ENCODE measurements around the gene CACNA2D1. TPM values are rescaled to one million over a fixed set of nuclear protein-coding genes. Genes with fewer than 3 reads are reported as not detected.

Gene CACNA2D1
- total and polyA plus RNA-seq, 8 donors = 1.8 to 72.7 (median 5.7) TPM

- no peak for DNase-seq
- WGBS, 5 donors = 84 to 93% (median 87%) methylated on average over 1 of the region's 1 CpG
- Histone ChIP-seq H3K4me3 (no peak overlapping the region), H3K36me3 (no peaks in the 10 kb centered on the region), H3K27ac (no peak overlapping the region), H3K27me3 (no peaks in the 10 kb centered on the region), H3K9me3 (no peaks in the 10 kb centered on the region), H3K4me1 (peaks cover 0 to 5% (median 0%) of the 10 kb centered on the region in 4 donors)
- intact Hi-C loops (cut with DNase I; ENCODE audit: low total_unique reads) = no loop called here
- TF ChIP-seq, protein P1, sequence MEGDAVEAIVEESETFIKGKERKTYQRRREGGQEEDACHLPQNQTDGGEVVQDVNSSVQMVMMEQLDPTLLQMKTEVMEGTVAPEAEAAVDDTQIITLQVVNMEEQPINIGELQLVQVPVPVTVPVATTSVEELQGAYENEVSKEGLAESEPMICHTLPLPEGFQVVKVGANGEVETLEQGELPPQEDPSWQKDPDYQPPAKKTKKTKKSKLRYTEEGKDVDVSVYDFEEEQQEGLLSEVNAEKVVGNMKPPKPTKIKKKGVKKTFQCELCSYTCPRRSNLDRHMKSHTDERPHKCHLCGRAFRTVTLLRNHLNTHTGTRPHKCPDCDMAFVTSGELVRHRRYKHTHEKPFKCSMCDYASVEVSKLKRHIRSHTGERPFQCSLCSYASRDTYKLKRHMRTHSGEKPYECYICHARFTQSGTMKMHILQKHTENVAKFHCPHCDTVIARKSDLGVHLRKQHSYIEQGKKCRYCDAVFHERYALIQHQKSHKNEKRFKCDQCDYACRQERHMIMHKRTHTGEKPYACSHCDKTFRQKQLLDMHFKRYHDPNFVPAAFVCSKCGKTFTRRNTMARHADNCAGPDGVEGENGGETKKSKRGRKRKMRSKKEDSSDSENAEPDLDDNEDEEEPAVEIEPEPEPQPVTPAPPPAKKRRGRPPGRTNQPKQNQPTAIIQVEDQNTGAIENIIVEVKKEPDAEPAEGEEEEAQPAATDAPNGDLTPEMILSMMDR (IDR thresholded peaks at IDR 0.05) = no peak
- TF ChIP-seq EP300 (IDR thresholded peaks at IDR 0.05) (no peak), POLR2AphosphoS5 (IDR thresholded peaks at IDR 0.05) (no peak), POLR2A (IDR thresholded peaks at IDR 0.05) (no peak)
Measured at GRCh38 chr7:82417898-82418297, 25.7 kb downstream of the CACNA2D1 start.

- H3K27me3 ChIP-seq = no peaks in the 10 kb centered on the region
- TF ChIP-seq POLR2AphosphoS5 (IDR thresholded peaks at IDR 0.05) = no peak
- TF ChIP-seq EP300 (IDR thresholded peaks at IDR 0.05) = no peak
- TF ChIP-seq, protein P1 (IDR thresholded peaks at IDR 0.05) = no peak
- TF ChIP-seq POLR2A (IDR thresholded peaks at IDR 0.05) = no peak
- peaks cover 0 to 5% (median 0%) of the 10 kb centered on the region in 4 donors for H3K4me1 ChIP-seq
- no peaks in the 10 kb centered on the region for H3K9me3 ChIP-seq
- no peak for DNase-seq
- H3K36me3 ChIP-seq = no peaks in the 10 kb centered on the region
- whole genome bisulfite sequencing, 5 donors = 91 to 100% (median 100%) methylated on average over 1 of the region's 1 CpG
- no peak overlapping the region for H3K27ac ChIP-seq
- intact Hi-C loops (cut with DNase I; ENCODE audit: low total_unique reads) = no loop called here
- no peak overlapping the region for H3K4me3 ChIP-seq
Measured at GRCh38 chr7:82416402-82416801, 27.2 kb downstream of the CACNA2D1 start.

DNA sequence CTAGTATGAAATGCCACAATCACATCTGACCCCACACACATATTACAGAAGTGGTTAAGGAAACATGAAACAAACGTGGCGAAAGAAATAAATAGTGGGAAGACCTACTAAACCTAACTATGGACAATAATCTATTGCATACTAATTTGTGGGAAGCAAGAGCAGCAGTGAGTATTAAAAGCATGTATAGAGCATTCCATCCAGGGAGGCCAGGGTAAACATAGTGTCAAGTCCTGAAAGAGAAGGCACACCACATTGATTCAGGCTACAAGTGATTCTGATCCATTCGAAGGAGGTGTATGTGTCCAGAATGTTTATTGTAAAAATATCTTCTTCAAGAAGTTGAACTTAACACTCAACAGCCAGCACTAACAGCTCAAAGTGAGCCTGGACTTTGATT lies 29.2 kb downstream of the CACNA2D1 start:
- Histone ChIP-seq H3K36me3 (no peaks in the 10 kb centered on the region), H3K4me1 (no peaks in the 10 kb centered on the region), H3K4me3 (no peak overlapping the region), H3K27me3 (no peaks in the 10 kb centered on the region), H3K9me3 (no peaks in the 10 kb centered on the region), H3K27ac (no peak overlapping the region)
- DNase-seq = no peak
- intact Hi-C loops (cut with DNase I; ENCODE audit: low total_unique reads) = no loop called here
- TF ChIP-seq POLR2AphosphoS5 (IDR thresholded peaks at IDR 0.05) (no peak), EP300 (IDR thresholded peaks at IDR 0.05) (no peak), POLR2A (IDR thresholded peaks at IDR 0.05) (no peak)
- TF ChIP-seq, protein P1 (IDR thresholded peaks at IDR 0.05) = no peak
- 59 to 77% (median 71%) methylated on average over 3 of the region's 3 CpGs for WGBS, 5 donors

GRCh38 chr7:82413237-82413636 lies 30.3 kb downstream of the CACNA2D1 start:
- H3K4me3 ChIP-seq = no peak overlapping the region
- DNase-seq = no peak
- H3K36me3 ChIP-seq = no peaks in the 10 kb centered on the region
- H3K9me3 ChIP-seq = no peaks in the 10 kb centered on the region
- no peak overlapping the region for H3K27ac ChIP-seq
- intact Hi-C loops (cut with DNase I; ENCODE audit: low total_unique reads) = no loop called here
- H3K4me1 ChIP-seq = no peaks in the 10 kb centered on the region
- TF ChIP-seq POLR2A (IDR thresholded peaks at IDR 0.05) = no peak
- no peak for TF ChIP-seq POLR2AphosphoS5 (IDR thresholded peaks at IDR 0.05)
- TF ChIP-seq, protein P1 (IDR thresholded peaks at IDR 0.05) = no peak
- no peak for TF ChIP-seq EP300 (IDR thresholded peaks at IDR 0.05)
- H3K27me3 ChIP-seq = no peaks in the 10 kb centered on the region
